K562 (cell line): ENCODE results near the gene NIN. TPM values are rescaled to one million over a fixed set of nuclear protein-coding genes. Genes with fewer than 3 reads are reported as not detected.

Experiments
- ATAC-seq: fragments of 200-7000 bp; cut with Tn5 transposase; 3 replicates; pipeline ENCODE4 v1.9.1; 2020; ENCODE audit warnings: moderate library complexity
- BruUV-seq: library from RNA; stranded (reverse); fragments of 400-500 nt; replicated peaks from 2 replicates; lab custom pipeline; 2021; lab: Mats Ljungman, UMichigan
- CTCF ChIA-PET: fragments of 300-600 bp; formaldehyde crosslinking; extraction: SDS; loops from one replicate; lab custom pipeline; 2021; ENCODE audit warnings: low intra/inter-chr PET ratio; lab: Yijun Ruan, JAX
- POLR2A ChIA-PET: fragments of 300-600, 350-650 bp; sonication (Branson Sonifier 250); formaldehyde crosslinking; extraction: SDS; loops from one replicate; lab custom pipeline; 2021; ENCODE audit warnings: antibody characterized with exemption, inconsistent platforms; lab: Yijun Ruan, JAX
- DNase-seq, 4 experiments: peaks; one replicate each; pipeline versions ENCODE4 v3.0.0 to v3.0.0-alpha.2; 2011 to 2018; ENCODE audit warnings: low spot score in 3 of 4, mixed read lengths in 3 of 4; ENCODE audit errors: extremely low read depth in 1 of 4
- FAIRE-seq: peaks from 2 replicates; lab custom pipeline; 2011; peaks lifted over from hg19 to GRCh38; lab: Jason Lieb, UNC
- H2AFZ ChIP-seq: 2 replicates; pipeline ENCODE4 v1.6.0; 2011; ENCODE audit warnings: low read depth, low read length, control low read depth, inconsistent platforms
- H3K27ac ChIP-seq: fragments of 200-600 bp; 3 replicates; pipeline ENCODE4 v1.8.0; 2011; ENCODE audit warnings: low read depth, mild to moderate bottlenecking, control low read depth, inconsistent platforms, low read length, moderate library complexity, mixed read lengths; ENCODE audit errors: extremely low read depth
- H3K27me3 ChIP-seq, 2 experiments: fragments of 300-600 bp in 1 of 2; 2 replicates in 1 of 2; 3 replicates in 1 of 2; pipeline versions ENCODE4 v1.6.0 to v1.8.0; 2011; ENCODE audit warnings: inconsistent platforms in 2 of 2, low read length in 2 of 2, mild to moderate bottlenecking in 1 of 2, mixed read lengths in 1 of 2, moderate library complexity in 1 of 2; ENCODE audit not compliant: control insufficient read depth in 2 of 2, insufficient read depth in 2 of 2
- H3K36me3 ChIP-seq: fragments of 300-600 bp; 3 replicates; pipeline ENCODE4 v1.8.0; 2011; ENCODE audit warnings: mild to moderate bottlenecking, low read length, inconsistent platforms; ENCODE audit not compliant: control insufficient read depth, insufficient read depth
- H3K4me1 ChIP-seq, 2 experiments: fragments of 200-600 bp in 1 of 2; replicated peaks in 1 of 2; 2 replicates in 1 of 2; 3 replicates in 1 of 2; pipeline versions ENCODE4 v1.5.1 to v1.8.0; 2011; ENCODE audit warnings: inconsistent platforms in 2 of 2, low read length in 2 of 2, mild to moderate bottlenecking in 1 of 2, mixed read lengths in 1 of 2, moderate library complexity in 1 of 2; ENCODE audit not compliant: control insufficient read depth in 2 of 2, insufficient read depth in 2 of 2
- H3K4me2 ChIP-seq: 2 replicates; pipeline ENCODE4 v1.6.1; 2011; ENCODE audit warnings: low read length, control low read depth, inconsistent platforms, mixed read lengths; ENCODE audit not compliant: insufficient read depth
- H3K4me3 ChIP-seq: fragments of 200-600 bp; sonication (generic), shearing (Covaris generic); 2 replicates; pipeline ENCODE4 v1.5.1; 2016; ENCODE audit warnings: control low read depth, inconsistent platforms
- H3K79me2 ChIP-seq: fragments of 200-600 bp; 3 replicates; pipeline ENCODE4 v1.8.0; 2011; ENCODE audit warnings: low read length, inconsistent platforms; ENCODE audit not compliant: control insufficient read depth, insufficient read depth
- H3K9ac ChIP-seq, 2 experiments: 2 replicates each; pipeline versions ENCODE4 v1.6.0 to v1.6.1; 2011; ENCODE audit warnings: low read depth in 2 of 2, low read length in 2 of 2, control low read depth in 1 of 2, inconsistent platforms in 1 of 2, mild to moderate bottlenecking in 1 of 2, mixed read lengths in 1 of 2; ENCODE audit not compliant: insufficient read depth in 1 of 2
- H3K9me1 ChIP-seq: one replicate; pipeline ENCODE4 v1.6.0; 2011; ENCODE audit warnings: inconsistent platforms, mild to moderate bottlenecking, low read length, moderate library complexity; ENCODE audit not compliant: control insufficient read depth, insufficient read depth
- H3K9me3 ChIP-seq: replicated peaks from 2 replicates; pipeline ENCODE4 v1.5.1; 2011; ENCODE audit warnings: low read depth, low read length, inconsistent platforms; ENCODE audit not compliant: control insufficient read depth, insufficient read depth
- H4K20me1 ChIP-seq: replicated peaks from 2 replicates; pipeline ENCODE4 v1.6.1; 2011; ENCODE audit warnings: low read length, inconsistent platforms, mixed read lengths; ENCODE audit not compliant: control insufficient read depth, insufficient read depth
- HBP1 ChIP-seq: fragments of 450-650 bp; formaldehyde crosslinking; IDR thresholded peaks from 2 replicates; pipeline ENCODE4 v1.4.0; 2022; ENCODE audit warnings: missing genetic modification characterization
- WGBS: fragments of 100-300 bp; shearing (Covaris generic); methylation state at CpG from one replicate; pipeline ENCODE4 v1.1.6; 2016; ENCODE audit warnings: low coverage, mixed read lengths; ENCODE audit not compliant: insufficient coverage; ENCODE audit errors: missing lambda C conversion rate; 5-methylcytosine and 5-hydroxymethylcytosine counted together
- in situ Hi-C: fragments of 300-500 bp; cut with MboI; formaldehyde crosslinking; loops from 4 replicates; pipeline ENCODE4 v1.15.0; 2018; ENCODE audit warnings: inconsistent platforms, mixed read lengths
- intact Hi-C: fragments of 100-400 bp; cut with micrococcal nuclease; formaldehyde crosslinking; loops from 2 replicates; pipeline ENCODE4 v1.14.2; 2022
- polyA plus RNA-seq, 8 experiments: library from polyadenylated mRNA; depleted of rRNA in 4 of 8; stranded (reverse) in 5 of 8; unstranded in 3 of 8; fragments of >200 nt; fragmentation: Nextera tagmentation in 2 of 8; fragmentation: Illumina TruSeq in 1 of 8; extraction: Ambion mirVana in 2 of 8; extraction: Trizol in 1 of 8; gene quantifications; 2 replicates each; pipeline versions ENCODE4 v1.2.1 to v1.2.3, GENCODE V29; 2011 to 2014; ENCODE audit warnings: inconsistent platforms in 1 of 8, missing spikeins in 1 of 8
- total RNA-seq, 7 experiments: library from RNA; depleted of rRNA in 6 of 7; stranded (reverse); fragments of >200 nt in 6 of 7; fragmentation: Illumina TruSeq in 2 of 7; extraction: Trizol in 2 of 7; gene quantifications; 2 replicates each; pipeline versions ENCODE4 v1.2.1 to v1.2.3, GENCODE V29; 2011 to 2021; ENCODE audit warnings: low replicate concordance in 1 of 7

NIN gene
- total and polyA plus RNA-seq, 9 of the 15 experiments (the other 6 are each of a cell fraction or from before 2014, with no cell fraction given), result 0.84 to 8.4 (median 5.0) TPM

- Histone ChIP-seq H3K9me1 (no peaks in the 10 kb centered on the region), H3K36me3 (peaks cover 5% of the 10 kb centered on the region; the same call in 1 of the 3 replicates), H3K27ac (no peak overlapping the region), H4K20me1 (no peaks in the 10 kb centered on the region), H2AFZ (no peak overlapping the region), H3K9ac (no peak overlapping the region), H3K27me3 (no peaks in the 10 kb centered on the region), H3K79me2 (no peaks in the 10 kb centered on the region), H3K4me3 (no peak overlapping the region), H3K9me3 (no peaks in the 10 kb centered on the region), H3K4me1 (no peaks in the 10 kb centered on the region; a peak in 1 of 5 replicates), H3K4me2 (no peak overlapping the region)
- ChIA-PET CTCF (interaction anchor here (0.6 kb wide), 1 partner anchor 41 kb away, joined by 3 read pairs; no protein-coding TSS in a partner anchor), POLR2A (interaction anchor here (0.6 kb wide), 1 partner anchor 544 kb away, joined by 4 read pairs; the partner anchor contains the start of gene SOS2)
- no peak for ATAC-seq
- in situ Hi-C loops, result loop anchor here (5.0 to 25.0 kb wide), 3 partner anchors 233 to 651 kb away; no protein-coding TSS in a partner anchor
- no peak for FAIRE-seq
- no TSS peak for BruUV-seq
- intact Hi-C loops, result loop anchor here (5.0 kb wide), 2 partner anchors 87 to 453 kb away; no protein-coding TSS in a partner anchor
- WGBS, result 10% methylated on average over 2 of the region's 2 CpGs
- no peak for DNase-seq
- TF ChIP-seq HBP1 (CRISPR knock-in tag), result no peak
Observed at GRCh38 chr14:50775357-50775756, 55.6 kb downstream of the NIN start.
